GM12865 (cell line): ENCODE data around the gene DUSP21.
"Not testable (repeated sequence)": the region's sequence is repeated elsewhere in the genome, so short reads cannot be mapped to it uniquely, and the experiment has no call there.

Experiments
- DNase-seq: peaks from one replicate; pipeline ENCODE4 v3.0.0; 2010; ENCODE audit warnings: low read depth
- H3K4me3 ChIP-seq: 2 replicates; pipeline ENCODE4 v1.5.1; 2011; ENCODE audit warnings: mild to moderate bottlenecking, low read depth, low read length, control low read depth
- CTCF ChIP-seq: IDR thresholded peaks from 2 replicates; pipeline ENCODE4 v1.5.1; 2011; ENCODE audit warnings: low read length, control low read depth, low read depth, inconsistent platforms; ENCODE audit not compliant: insufficient read depth; ENCODE audit errors: missing control alignments

The DUSP21 gene

DNA sequence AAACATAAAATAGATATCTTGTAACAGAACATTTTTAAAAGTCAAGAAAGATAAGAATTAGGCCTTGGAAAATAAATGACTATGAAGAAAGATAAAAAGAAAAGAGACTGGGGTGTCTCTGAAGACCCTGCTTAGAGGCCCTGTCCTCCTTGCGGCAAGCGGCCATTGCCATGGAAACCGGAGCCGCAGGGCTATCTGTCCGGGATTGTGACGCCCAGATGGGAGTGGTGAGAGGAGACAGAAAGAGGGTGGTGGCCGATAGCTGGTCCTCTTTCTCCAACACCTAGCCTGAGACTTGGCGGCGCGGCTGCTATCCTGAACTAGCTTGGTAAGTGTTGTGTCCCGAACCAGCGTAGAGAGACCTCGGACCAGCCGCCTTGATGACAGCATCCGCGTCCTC lies at the start of gene DUSP21:
Gene DUSP21, plus strand, starts transcription at position 269 of the 400 bp plus-strand sequence. Its CDS starts 112 bp downstream, at position 381.
- no peak within 1 kb of the TSS for H3K4me3 ChIP-seq
- TF ChIP-seq CTCF, result no peak
- DNase-seq, result no peak

- TF ChIP-seq CTCF, result no peak
- DNase-seq, result peak; percentile 41
- H3K4me3 ChIP-seq, result no peak overlapping the region
Observed at GRCh38 chrX:44795945-44796450, 47.8 kb upstream of the DUSP21 start.

DNA sequence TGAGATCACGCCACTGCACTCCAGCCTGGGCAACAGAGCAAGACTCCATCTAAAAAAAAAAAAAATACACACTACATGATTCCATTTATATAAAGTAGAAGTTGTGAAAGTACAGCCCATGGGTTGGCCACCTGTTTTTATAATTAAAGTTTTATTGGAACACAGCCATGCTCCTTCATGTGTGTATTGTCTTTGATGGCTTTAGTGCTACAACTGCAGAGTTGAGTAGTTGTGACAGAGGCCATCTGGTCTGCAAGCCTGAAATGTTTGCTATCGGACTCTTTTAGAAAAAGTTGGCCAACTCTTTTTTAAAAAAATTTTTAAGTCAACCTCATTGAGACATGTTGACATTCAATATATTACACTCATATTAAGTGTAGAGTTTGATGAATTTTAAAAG lies 41.2 kb upstream of the DUSP21 start:
- TF ChIP-seq CTCF, result no peak
- H3K4me3 ChIP-seq, result no peak overlapping the region
- DNase-seq, result no peak

DNA sequence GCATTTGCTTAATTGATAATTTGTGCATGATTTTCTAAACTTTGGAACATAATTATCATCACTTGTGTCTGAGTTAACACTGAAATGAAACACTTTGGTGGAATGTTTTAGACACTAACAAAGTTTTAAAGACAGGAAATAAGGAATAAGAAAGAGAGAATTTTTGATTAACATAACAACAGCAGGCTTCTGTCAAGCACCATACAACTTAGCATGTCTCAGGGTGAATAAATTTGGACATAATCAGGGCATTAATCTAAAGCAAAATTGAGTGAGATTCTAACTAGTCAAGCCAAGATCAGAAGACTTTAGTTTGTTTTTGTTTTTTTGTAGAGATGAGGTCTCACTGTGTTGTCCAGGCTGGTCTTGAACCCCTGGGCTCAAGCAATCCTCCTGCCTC lies 28.1 kb upstream of the DUSP21 start:
- H3K4me3 ChIP-seq, result no peak overlapping the region
- no peak for DNase-seq
- TF ChIP-seq CTCF, result no peak

GRCh38 chrX:44816367-44816766 lies 27.5 kb upstream of the DUSP21 start:
- no peak for DNase-seq
- H3K4me3 ChIP-seq, result no peak overlapping the region
- no peak for TF ChIP-seq CTCF

- DNase-seq, result no peak
- no peak overlapping the region for H3K4me3 ChIP-seq
- TF ChIP-seq CTCF, result no peak
Observed at GRCh38 chrX:44817029-44817428, 26.8 kb upstream of the DUSP21 start.

DNA sequence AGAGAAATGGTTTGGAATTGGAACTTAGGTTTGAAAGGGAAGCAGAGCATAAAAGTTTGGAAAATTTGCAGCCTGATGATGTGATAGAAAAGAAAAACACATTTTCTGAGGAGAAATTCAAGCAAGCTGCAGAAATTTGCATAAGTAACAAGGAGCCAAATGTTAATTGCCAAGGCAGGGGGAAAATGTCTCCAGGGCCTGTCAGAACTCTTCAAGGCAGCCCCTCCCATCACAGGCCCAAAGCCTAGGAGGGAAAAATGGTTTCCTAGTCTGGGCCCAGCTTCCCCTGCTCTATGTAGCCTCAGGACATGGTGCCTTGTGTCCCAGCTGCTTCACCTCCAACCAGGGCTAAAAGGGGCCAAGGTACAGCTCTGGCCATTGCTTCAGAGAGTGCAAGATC lies 21.2 kb upstream of the DUSP21 start:
- DNase-seq, result no peak
- no peak overlapping the region for H3K4me3 ChIP-seq
- TF ChIP-seq CTCF, result no peak

DNA sequence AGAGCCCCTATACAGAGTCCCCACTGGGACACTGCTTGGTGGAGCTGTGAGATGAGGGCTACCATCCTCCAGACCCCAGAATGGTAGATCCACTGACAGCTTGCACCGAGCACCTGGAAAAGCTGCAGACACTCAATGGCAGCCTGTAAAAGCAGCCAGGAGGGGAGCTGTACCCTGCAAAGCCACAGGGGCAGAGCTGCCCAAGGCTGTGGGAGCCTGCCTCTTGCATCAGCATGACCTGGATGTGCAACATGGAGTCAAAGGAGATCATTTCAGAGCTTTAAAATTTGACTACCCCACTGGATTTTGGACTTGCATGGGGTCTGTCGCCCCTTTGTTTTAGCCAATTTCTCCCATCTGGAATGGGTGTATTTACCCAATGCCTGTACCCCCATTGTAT lies 20.6 kb upstream of the DUSP21 start:
- DNase-seq, H3K4me3 ChIP-seq: not testable (repeated sequence)
